ENCODE measurements around the gene ATXN7.

ATXN7 gene

DNA sequence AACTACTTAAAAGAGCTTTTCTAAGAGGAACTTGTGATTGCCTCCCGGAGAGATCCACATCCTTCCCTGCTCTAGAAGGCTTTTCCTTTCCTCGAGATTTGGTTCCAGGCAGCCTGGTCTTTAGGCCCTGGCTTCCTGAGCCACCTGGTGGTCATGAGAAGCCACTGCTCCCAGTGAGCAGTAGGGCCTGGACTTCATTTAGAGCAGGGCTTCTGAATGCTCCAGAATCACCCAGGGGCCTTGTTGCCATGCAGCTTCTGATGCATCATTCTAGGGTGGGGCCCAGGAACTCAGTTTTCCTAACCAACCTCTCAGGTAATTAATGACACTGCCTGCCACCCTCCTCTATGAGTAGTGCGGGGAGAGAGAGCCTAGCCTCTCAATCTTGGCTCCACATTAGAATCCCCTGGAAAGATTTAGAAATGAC is 130.0 kb downstream of the ATXN7 start:
- peak; percentile 65 for DNase-seq (ENCODE audit: low spot score)
- TF ChIP-seq, protein P1, sequence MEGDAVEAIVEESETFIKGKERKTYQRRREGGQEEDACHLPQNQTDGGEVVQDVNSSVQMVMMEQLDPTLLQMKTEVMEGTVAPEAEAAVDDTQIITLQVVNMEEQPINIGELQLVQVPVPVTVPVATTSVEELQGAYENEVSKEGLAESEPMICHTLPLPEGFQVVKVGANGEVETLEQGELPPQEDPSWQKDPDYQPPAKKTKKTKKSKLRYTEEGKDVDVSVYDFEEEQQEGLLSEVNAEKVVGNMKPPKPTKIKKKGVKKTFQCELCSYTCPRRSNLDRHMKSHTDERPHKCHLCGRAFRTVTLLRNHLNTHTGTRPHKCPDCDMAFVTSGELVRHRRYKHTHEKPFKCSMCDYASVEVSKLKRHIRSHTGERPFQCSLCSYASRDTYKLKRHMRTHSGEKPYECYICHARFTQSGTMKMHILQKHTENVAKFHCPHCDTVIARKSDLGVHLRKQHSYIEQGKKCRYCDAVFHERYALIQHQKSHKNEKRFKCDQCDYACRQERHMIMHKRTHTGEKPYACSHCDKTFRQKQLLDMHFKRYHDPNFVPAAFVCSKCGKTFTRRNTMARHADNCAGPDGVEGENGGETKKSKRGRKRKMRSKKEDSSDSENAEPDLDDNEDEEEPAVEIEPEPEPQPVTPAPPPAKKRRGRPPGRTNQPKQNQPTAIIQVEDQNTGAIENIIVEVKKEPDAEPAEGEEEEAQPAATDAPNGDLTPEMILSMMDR (IDR thresholded peaks at IDR 0.05; ENCODE audit: extremely low read depth, missing control alignments), result peak; percentile 82

DNA sequence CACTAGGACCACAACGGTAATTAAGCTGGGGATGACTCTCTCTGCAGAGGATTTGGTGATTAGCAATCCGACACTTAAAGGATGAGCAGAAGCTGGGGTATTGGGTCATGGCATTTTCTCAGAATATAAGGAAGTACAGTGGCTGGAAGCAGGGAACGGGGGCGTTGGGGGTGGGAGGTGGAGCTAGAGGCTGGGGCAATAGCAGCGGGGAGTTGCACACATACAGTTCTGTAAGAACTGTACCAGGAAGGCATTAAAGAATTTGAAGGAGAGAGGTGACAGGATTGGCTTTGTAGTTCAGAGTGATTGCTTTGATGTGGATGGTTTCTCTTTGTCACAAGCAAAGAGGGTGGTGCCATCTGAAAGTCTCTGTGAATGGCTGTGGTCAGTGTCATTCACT is 131.4 kb downstream of the ATXN7 start:
- TF ChIP-seq, protein P1 (IDR thresholded peaks at IDR 0.05; ENCODE audit: extremely low read depth, missing control alignments), result no peak
- no peak for DNase-seq (ENCODE audit: low spot score)

DNA sequence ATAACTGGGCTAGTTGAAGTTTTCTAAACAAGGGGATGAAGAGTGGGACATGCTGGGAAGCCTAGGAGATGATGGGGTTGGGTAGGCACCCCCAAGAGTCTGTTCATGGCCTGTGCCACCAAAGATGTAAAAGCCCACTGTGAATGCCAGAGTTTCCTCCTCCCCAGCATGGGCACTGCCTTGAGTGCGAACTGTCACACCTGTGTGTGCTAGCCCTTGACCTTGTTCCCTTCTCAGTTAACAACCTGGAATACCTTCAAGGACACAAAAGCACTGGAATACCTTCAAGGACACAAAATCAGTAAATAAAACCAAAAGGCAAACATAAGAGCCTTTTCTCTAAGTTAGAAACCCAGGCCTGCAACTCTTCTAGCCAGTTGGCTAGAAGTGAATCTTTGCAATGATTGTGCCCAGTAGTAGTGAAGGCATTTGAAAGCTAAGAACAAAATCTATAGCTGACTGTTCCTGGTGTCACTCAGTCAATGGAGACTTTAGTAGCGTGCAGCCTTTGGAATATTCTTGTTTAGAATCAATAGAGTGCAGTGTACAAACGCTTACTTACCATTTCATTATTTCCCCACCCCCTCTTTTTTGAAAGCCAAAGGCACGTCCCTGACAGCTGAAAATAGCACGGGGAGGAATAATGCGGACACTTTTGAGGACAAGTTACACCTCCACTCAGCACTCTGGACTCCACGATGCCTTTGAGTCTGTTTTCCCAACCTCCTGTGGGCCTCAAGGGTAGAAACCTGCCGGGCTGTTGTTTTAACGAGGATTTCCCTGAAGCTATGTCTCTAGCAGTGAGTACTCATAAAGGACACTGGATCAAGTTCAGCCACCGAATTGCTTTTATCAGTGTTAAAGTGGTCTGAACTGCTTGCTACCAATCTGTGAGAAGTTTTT is 135.4 kb downstream of the ATXN7 start:
- DNase-seq (ENCODE audit: low spot score), result no peak
- TF ChIP-seq, protein P1 (IDR thresholded peaks at IDR 0.05; ENCODE audit: extremely low read depth, missing control alignments), result no peak

DNA sequence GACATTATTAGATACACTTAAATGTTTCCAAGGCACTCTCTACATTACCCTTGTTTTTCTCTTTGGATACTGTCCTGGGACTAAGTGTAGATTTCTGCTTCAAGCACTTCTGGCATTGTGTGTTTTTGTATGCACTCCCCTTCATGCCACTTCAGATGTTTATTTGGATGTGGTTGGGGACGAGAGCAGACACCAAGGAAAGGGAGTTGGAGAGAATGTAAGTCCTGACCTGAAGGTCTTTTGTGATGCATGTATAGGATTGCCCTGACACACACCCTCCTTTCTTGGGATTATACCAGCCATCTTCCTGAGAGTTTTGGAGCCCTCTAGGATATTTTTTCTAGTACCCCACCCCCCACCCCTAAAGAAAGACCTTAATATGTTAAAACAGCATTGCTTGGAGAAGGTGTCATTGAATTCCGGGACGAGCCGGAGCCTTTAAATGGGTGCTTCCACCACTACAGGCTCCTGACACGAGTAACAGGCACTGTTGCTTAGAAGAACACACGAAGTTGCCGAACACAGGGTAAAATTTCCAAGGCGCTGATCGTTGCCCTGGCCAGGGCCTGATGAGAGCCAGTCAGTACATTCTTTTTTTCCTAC is 136.9 kb downstream of the ATXN7 start:
- no peak for DNase-seq (ENCODE audit: low spot score)
- TF ChIP-seq, protein P1 (IDR thresholded peaks at IDR 0.05; ENCODE audit: extremely low read depth, missing control alignments), result no peak

DNA sequence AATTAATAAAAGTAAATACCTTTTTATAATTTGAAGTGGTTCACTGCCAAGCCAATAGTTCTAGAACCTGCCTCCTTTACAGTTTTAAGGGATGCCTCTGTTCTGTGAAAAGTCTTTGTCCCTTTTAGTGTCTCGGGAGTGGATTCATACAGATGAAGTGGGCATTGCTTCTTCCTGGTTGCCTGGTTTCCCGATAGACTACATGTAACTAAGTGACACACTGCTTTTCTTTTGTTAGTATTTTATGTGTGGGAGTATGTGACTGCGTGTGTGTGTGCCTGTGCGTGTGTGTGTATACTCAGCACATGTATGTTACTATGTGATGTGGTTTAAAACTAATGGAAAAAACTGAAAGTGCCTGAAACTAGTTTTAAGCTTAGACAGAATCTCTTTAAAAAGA is 138.6 kb downstream of the ATXN7 start:
- DNase-seq (ENCODE audit: low spot score), result no peak
- TF ChIP-seq, protein P1 (IDR thresholded peaks at IDR 0.05; ENCODE audit: extremely low read depth, missing control alignments), result no peak

DNA sequence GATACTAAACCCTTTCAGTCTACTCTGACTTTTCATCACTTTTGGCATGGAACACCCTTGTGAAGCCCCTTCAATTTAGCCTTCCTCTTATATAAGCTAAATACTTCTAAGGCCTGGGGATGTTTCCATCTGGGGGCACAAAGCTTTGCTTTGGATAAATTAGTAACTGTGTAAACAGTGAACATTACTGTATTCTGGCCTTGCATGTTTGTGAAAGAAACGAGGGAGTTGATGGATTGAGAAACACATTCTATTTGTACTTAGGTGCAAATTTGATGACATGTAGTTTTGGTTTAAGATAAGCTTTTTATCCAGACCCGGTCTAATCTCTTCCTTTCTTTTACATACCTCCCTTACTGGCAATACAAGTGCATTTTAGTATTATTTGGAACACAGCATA is 139.9 kb downstream of the ATXN7 start:
- TF ChIP-seq, protein P1 (IDR thresholded peaks at IDR 0.05; ENCODE audit: extremely low read depth, missing control alignments), result no peak
- no peak for DNase-seq (ENCODE audit: low spot score)

DNA sequence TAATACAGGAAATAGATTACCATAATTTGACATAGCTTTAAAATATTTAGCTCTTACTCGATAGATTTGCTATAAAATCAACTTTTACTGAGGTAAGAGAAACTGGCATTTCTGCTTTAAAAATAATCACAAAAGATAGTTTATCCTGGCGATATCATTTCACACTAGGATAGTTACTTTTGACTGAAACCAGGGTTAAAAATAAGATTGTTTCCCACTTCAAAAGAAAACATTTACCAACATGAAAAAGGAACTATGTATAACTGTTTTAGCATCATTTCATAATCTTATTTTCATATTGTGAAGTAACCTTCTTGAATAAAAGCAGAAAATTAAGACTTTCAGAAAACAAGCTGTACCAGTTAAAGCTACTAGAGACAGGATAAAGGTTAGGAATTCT is 144.3 kb downstream of the ATXN7 start:
- TF ChIP-seq, protein P1 (IDR thresholded peaks at IDR 0.05; ENCODE audit: extremely low read depth, missing control alignments), result no peak
- no peak for DNase-seq (ENCODE audit: low spot score)

Data from GM20000 (cell line).